ENCODE measurements around the gene ACADVL.
A peak's percentile ranks its signal among the peaks of the same experiment; 100 is the strongest.

Gene ACADVL

GRCh38 chr17:7221278-7222092, 1.7 kb downstream of the ACADVL start:
- H2BK15ac ChIP-seq (replicated peaks; ENCODE audit: low read depth) = no peak overlapping the region
- peaks cover 4% of the 10 kb centered on the region for H3K79me2 ChIP-seq (ENCODE audit: control insufficient read depth, insufficient read depth, low read length)
- H3K4me2 ChIP-seq (ENCODE audit: low read length) = no peak overlapping the region
- no peak overlapping the region for H3K27ac ChIP-seq (ENCODE audit: low read depth, low read length)
- H4K5ac ChIP-seq (ENCODE audit: low read length) = no peak overlapping the region
- DNase-seq = no peak
- H3K56ac ChIP-seq (ENCODE audit: low read length) = no peak overlapping the region
- no peak overlapping the region for H4K8ac ChIP-seq (ENCODE audit: low read depth, low read length)
- H3K18ac ChIP-seq (ENCODE audit: low read length) = no peak overlapping the region
- peaks cover 4% of the 10 kb centered on the region for H3K79me1 ChIP-seq (ENCODE audit: low read length)
- no peak overlapping the region for H2AK5ac ChIP-seq (ENCODE audit: low read length)
- H2BK5ac ChIP-seq (ENCODE audit: low read length) = no peak overlapping the region
- no CpG with 5 or more reads among the region's 10 CpGs for WGBS (ENCODE audit: extremely low coverage, insufficient coverage, low lambda C conversion rate)
- H3K27me3 ChIP-seq (ENCODE audit: insufficient read depth, low read length, poor library complexity) = no peaks in the 10 kb centered on the region
- H3K36me3 ChIP-seq (ENCODE audit: control insufficient read depth, insufficient read depth, low read length) = peaks cover 12% of the 10 kb centered on the region
- no peak overlapping the region for H3K23ac ChIP-seq (ENCODE audit: low read length)
- H3K9ac ChIP-seq (ENCODE audit: low read length) = peak overlapping the region; percentile 70
- no peak overlapping the region for H3K4ac ChIP-seq (ENCODE audit: low read depth, low read length)
- peaks cover 9% of the 10 kb centered on the region for H3K4me1 ChIP-seq (ENCODE audit: control insufficient read depth, low read depth, low read length)
- no peak overlapping the region for H3K4me3 ChIP-seq (ENCODE audit: low read length)
- H2BK120ac ChIP-seq (ENCODE audit: low read depth, low read length) = no peak overlapping the region

GRCh38 chr17:7222093-7222971, 2.6 kb downstream of the ACADVL start:
- Histone ChIP-seq H2BK5ac (ENCODE audit: low read length) (no peak overlapping the region), H2BK15ac (replicated peaks; ENCODE audit: low read depth) (no peak overlapping the region), H3K4me3 (ENCODE audit: low read length) (no peak overlapping the region), H3K56ac (ENCODE audit: low read length) (no peak overlapping the region), H3K36me3 (ENCODE audit: control insufficient read depth, insufficient read depth, low read length) (peaks cover 15% of the 10 kb centered on the region), H4K5ac (ENCODE audit: low read length) (no peak overlapping the region), H3K27ac (ENCODE audit: low read depth, low read length) (no peak overlapping the region), H3K9ac (ENCODE audit: low read length) (no peak overlapping the region), H3K4me2 (ENCODE audit: low read length) (no peak overlapping the region), H2BK120ac (ENCODE audit: low read depth, low read length) (no peak overlapping the region), H3K4ac (ENCODE audit: low read depth, low read length) (no peak overlapping the region), H3K18ac (ENCODE audit: low read length) (no peak overlapping the region), H4K8ac (ENCODE audit: low read depth, low read length) (no peak overlapping the region), H3K27me3 (ENCODE audit: insufficient read depth, low read length, poor library complexity) (no peaks in the 10 kb centered on the region), H2AK5ac (ENCODE audit: low read length) (no peak overlapping the region), H3K79me2 (ENCODE audit: control insufficient read depth, insufficient read depth, low read length) (no peaks in the 10 kb centered on the region), H3K4me1 (ENCODE audit: control insufficient read depth, low read depth, low read length) (peaks cover 9% of the 10 kb centered on the region), H3K23ac (ENCODE audit: low read length) (no peak overlapping the region), H3K79me1 (ENCODE audit: low read length) (peaks cover 4% of the 10 kb centered on the region)
- DNase-seq = no peak
- no CpG with 5 or more reads among the region's 15 CpGs for WGBS (ENCODE audit: extremely low coverage, insufficient coverage, low lambda C conversion rate)

- no peak for DNase-seq
- no peak overlapping the region for H3K23ac ChIP-seq (ENCODE audit: low read length)
- no peak overlapping the region for H3K56ac ChIP-seq (ENCODE audit: low read length)
- peaks cover 17% of the 10 kb centered on the region for H3K36me3 ChIP-seq (ENCODE audit: control insufficient read depth, insufficient read depth, low read length)
- no peak overlapping the region for H2BK120ac ChIP-seq (ENCODE audit: low read depth, low read length)
- no peaks in the 10 kb centered on the region for H3K79me2 ChIP-seq (ENCODE audit: control insufficient read depth, insufficient read depth, low read length)
- H3K9ac ChIP-seq (ENCODE audit: low read length) = no peak overlapping the region
- no peak overlapping the region for H3K4me3 ChIP-seq (ENCODE audit: low read length)
- H3K4ac ChIP-seq (ENCODE audit: low read depth, low read length) = no peak overlapping the region
- H3K27me3 ChIP-seq (ENCODE audit: insufficient read depth, low read length, poor library complexity) = no peaks in the 10 kb centered on the region
- H2AK5ac ChIP-seq (ENCODE audit: low read length) = no peak overlapping the region
- H4K5ac ChIP-seq (ENCODE audit: low read length) = no peak overlapping the region
- H3K79me1 ChIP-seq (ENCODE audit: low read length) = peaks cover 4% of the 10 kb centered on the region
- H3K27ac ChIP-seq (ENCODE audit: low read depth, low read length) = no peak overlapping the region
- peaks cover 6% of the 10 kb centered on the region for H3K4me1 ChIP-seq (ENCODE audit: control insufficient read depth, low read depth, low read length)
- H3K4me2 ChIP-seq (ENCODE audit: low read length) = no peak overlapping the region
- WGBS (ENCODE audit: extremely low coverage, insufficient coverage, low lambda C conversion rate) = no CpG with 5 or more reads among the region's 7 CpGs
- H2BK15ac ChIP-seq (replicated peaks; ENCODE audit: low read depth) = no peak overlapping the region
- H3K18ac ChIP-seq (ENCODE audit: low read length) = no peak overlapping the region
- H2BK5ac ChIP-seq (ENCODE audit: low read length) = no peak overlapping the region
- H4K8ac ChIP-seq (ENCODE audit: low read depth, low read length) = no peak overlapping the region
Observed at GRCh38 chr17:7222972-7223292, 3.2 kb downstream of the ACADVL start.

GRCh38 chr17:7223375-7223774, 3.6 kb downstream of the ACADVL start:
- Histone ChIP-seq H3K79me1 (ENCODE audit: low read length) (peaks cover 6% of the 10 kb centered on the region), H3K18ac (ENCODE audit: low read length) (no peak overlapping the region), H3K4me2 (ENCODE audit: low read length) (no peak overlapping the region), H3K23ac (ENCODE audit: low read length) (no peak overlapping the region), H3K27ac (ENCODE audit: low read depth, low read length) (no peak overlapping the region), H4K5ac (ENCODE audit: low read length) (no peak overlapping the region), H3K4me3 (ENCODE audit: low read length) (no peak overlapping the region), H3K4me1 (ENCODE audit: control insufficient read depth, low read depth, low read length) (peaks cover 2% of the 10 kb centered on the region), H3K56ac (ENCODE audit: low read length) (no peak overlapping the region), H2BK120ac (ENCODE audit: low read depth, low read length) (no peak overlapping the region), H3K36me3 (ENCODE audit: control insufficient read depth, insufficient read depth, low read length) (peaks cover 20% of the 10 kb centered on the region), H4K8ac (ENCODE audit: low read depth, low read length) (no peak overlapping the region), H2BK5ac (ENCODE audit: low read length) (no peak overlapping the region), H2AK5ac (ENCODE audit: low read length) (no peak overlapping the region), H3K9ac (ENCODE audit: low read length) (no peak overlapping the region), H2BK15ac (replicated peaks; ENCODE audit: low read depth) (no peak overlapping the region), H3K79me2 (ENCODE audit: control insufficient read depth, insufficient read depth, low read length) (no peaks in the 10 kb centered on the region), H3K27me3 (ENCODE audit: insufficient read depth, low read length, poor library complexity) (no peaks in the 10 kb centered on the region), H3K4ac (ENCODE audit: low read depth, low read length) (no peak overlapping the region)
- no peak for DNase-seq
- WGBS (ENCODE audit: extremely low coverage, insufficient coverage, low lambda C conversion rate) = no CpG with 5 or more reads among the region's 4 CpGs

GRCh38 chr17:7224110-7224509, 4.4 kb downstream of the ACADVL start:
- Histone ChIP-seq H2BK15ac (replicated peaks; ENCODE audit: low read depth) (no peak overlapping the region), H4K8ac (ENCODE audit: low read depth, low read length) (no peak overlapping the region), H3K79me1 (ENCODE audit: low read length) (peaks cover 6% of the 10 kb centered on the region), H3K27me3 (ENCODE audit: insufficient read depth, low read length, poor library complexity) (no peaks in the 10 kb centered on the region), H3K4me2 (ENCODE audit: low read length) (no peak overlapping the region), H3K18ac (ENCODE audit: low read length) (no peak overlapping the region), H3K4me3 (ENCODE audit: low read length) (no peak overlapping the region), H2AK5ac (ENCODE audit: low read length) (no peak overlapping the region), H3K4ac (ENCODE audit: low read depth, low read length) (no peak overlapping the region), H3K36me3 (ENCODE audit: control insufficient read depth, insufficient read depth, low read length) (peaks cover 20% of the 10 kb centered on the region), H3K4me1 (ENCODE audit: control insufficient read depth, low read depth, low read length) (no peaks in the 10 kb centered on the region), H2BK5ac (ENCODE audit: low read length) (no peak overlapping the region), H3K79me2 (ENCODE audit: control insufficient read depth, insufficient read depth, low read length) (no peaks in the 10 kb centered on the region), H3K27ac (ENCODE audit: low read depth, low read length) (no peak overlapping the region), H2BK120ac (ENCODE audit: low read depth, low read length) (no peak overlapping the region), H4K5ac (ENCODE audit: low read length) (no peak overlapping the region), H3K23ac (ENCODE audit: low read length) (no peak overlapping the region), H3K9ac (ENCODE audit: low read length) (no peak overlapping the region), H3K56ac (ENCODE audit: low read length) (no peak overlapping the region)
- no peak for DNase-seq
- no CpG with 5 or more reads among the region's 10 CpGs for WGBS (ENCODE audit: extremely low coverage, insufficient coverage, low lambda C conversion rate)
